ENCODE data around the gene TNFAIP8L2. TPM values are rescaled to one million over a fixed set of nuclear protein-coding genes. Genes with fewer than 3 reads are reported as not detected.
"Not testable (repeated sequence)": the region's sequence is repeated elsewhere in the genome, so short reads cannot be mapped to it uniquely, and the experiment has no call there.

TNFAIP8L2 gene
- total RNA-seq, 1 donor from 2014 or later: not detected

- peaks cover 2% of the 10 kb centered on the region for H3K36me3 ChIP-seq (ENCODE audit: control insufficient read depth, insufficient read depth, low read length)
- no peak overlapping the region for H3K4me3 ChIP-seq (ENCODE audit: low read depth, low read length)
- no peak for DNase-seq (ENCODE audit: low read depth)
- H3K27me3 ChIP-seq (ENCODE audit: control insufficient read depth, insufficient read depth, low read length): no peaks in the 10 kb centered on the region
- TF ChIP-seq, protein P1, sequence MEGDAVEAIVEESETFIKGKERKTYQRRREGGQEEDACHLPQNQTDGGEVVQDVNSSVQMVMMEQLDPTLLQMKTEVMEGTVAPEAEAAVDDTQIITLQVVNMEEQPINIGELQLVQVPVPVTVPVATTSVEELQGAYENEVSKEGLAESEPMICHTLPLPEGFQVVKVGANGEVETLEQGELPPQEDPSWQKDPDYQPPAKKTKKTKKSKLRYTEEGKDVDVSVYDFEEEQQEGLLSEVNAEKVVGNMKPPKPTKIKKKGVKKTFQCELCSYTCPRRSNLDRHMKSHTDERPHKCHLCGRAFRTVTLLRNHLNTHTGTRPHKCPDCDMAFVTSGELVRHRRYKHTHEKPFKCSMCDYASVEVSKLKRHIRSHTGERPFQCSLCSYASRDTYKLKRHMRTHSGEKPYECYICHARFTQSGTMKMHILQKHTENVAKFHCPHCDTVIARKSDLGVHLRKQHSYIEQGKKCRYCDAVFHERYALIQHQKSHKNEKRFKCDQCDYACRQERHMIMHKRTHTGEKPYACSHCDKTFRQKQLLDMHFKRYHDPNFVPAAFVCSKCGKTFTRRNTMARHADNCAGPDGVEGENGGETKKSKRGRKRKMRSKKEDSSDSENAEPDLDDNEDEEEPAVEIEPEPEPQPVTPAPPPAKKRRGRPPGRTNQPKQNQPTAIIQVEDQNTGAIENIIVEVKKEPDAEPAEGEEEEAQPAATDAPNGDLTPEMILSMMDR (IDR thresholded peaks at IDR 0.05; ENCODE audit: insufficient read depth, low read length, poor library complexity, severe bottlenecking): no peak
Observed at GRCh38 chr1:151187205-151187604, 30.8 kb downstream of the TNFAIP8L2 start.

GRCh38 chr1:151188667-151189066 is 32.2 kb downstream of the TNFAIP8L2 start:
- DNase-seq (ENCODE audit: low read depth): not testable (repeated sequence)
- H3K4me3 ChIP-seq (ENCODE audit: low read depth, low read length): peak overlapping the region; percentile 91

GRCh38 chr1:151189637-151190445 is 33.4 kb downstream of the TNFAIP8L2 start, which contains the start of gene VPS72:
Gene VPS72 (minus strand): TSS chr1:151190197. CDS start chr1:151190121, 76 bp downstream.
- TF ChIP-seq, protein P1 (IDR thresholded peaks at IDR 0.05; ENCODE audit: insufficient read depth, low read length, poor library complexity, severe bottlenecking): no peak

More at GRCh38 chr1:151188667-151189066, 32.2 kb downstream of the TNFAIP8L2 start:
- H3K27me3 ChIP-seq (ENCODE audit: control insufficient read depth, insufficient read depth, low read length); H3K36me3 ChIP-seq (ENCODE audit: control insufficient read depth, insufficient read depth, low read length): not testable (repeated sequence)

GRCh38 chr1:151192047-151192446 is 35.6 kb downstream of the TNFAIP8L2 start:
- Histone ChIP-seq H3K4me3 (ENCODE audit: low read depth, low read length) (no peak overlapping the region), H3K27me3 (ENCODE audit: control insufficient read depth, insufficient read depth, low read length) (no peaks in the 10 kb centered on the region), H3K36me3 (ENCODE audit: control insufficient read depth, insufficient read depth, low read length) (no peaks in the 10 kb centered on the region)
- TF ChIP-seq, protein P1 (IDR thresholded peaks at IDR 0.05; ENCODE audit: insufficient read depth, low read length, poor library complexity, severe bottlenecking): no peak
- no peak for DNase-seq (ENCODE audit: low read depth)

More at GRCh38 chr1:151189637-151190445, 33.4 kb downstream of the TNFAIP8L2 start, which contains the start of gene VPS72:
- Histone ChIP-seq H3K4me3 (ENCODE audit: low read depth, low read length) (peak within 1 kb of the TSS; percentile 91), H3K36me3 (ENCODE audit: control insufficient read depth, insufficient read depth, low read length) (no peaks in the 10 kb centered on the region), H3K27me3 (ENCODE audit: control insufficient read depth, insufficient read depth, low read length) (no peaks in the 10 kb centered on the region)
- no peak for DNase-seq (ENCODE audit: low read depth)

DNA sequence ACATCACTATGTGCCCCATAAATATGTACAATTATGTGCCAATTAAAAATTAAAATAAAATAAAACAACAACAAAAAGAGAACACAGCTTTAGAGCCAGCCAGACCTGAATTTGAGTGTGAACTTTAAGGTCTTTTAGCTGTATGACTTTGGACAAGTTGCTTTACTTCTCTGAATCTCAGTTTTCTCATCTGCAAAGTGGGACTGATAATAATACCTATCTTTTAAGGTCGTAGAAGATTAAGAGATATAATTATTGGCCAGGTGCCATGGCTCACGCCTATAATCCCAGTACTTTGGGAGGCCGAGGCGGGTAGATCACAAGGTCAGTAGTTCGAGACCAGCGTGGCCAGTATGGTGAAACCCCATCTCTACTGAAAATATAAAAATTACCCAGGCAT is 36.9 kb downstream of the TNFAIP8L2 start:
- DNase-seq (ENCODE audit: low read depth): no peak
- no peaks in the 10 kb centered on the region for H3K27me3 ChIP-seq (ENCODE audit: control insufficient read depth, insufficient read depth, low read length)
- H3K36me3 ChIP-seq (ENCODE audit: control insufficient read depth, insufficient read depth, low read length): no peaks in the 10 kb centered on the region
- TF ChIP-seq, protein P1 (IDR thresholded peaks at IDR 0.05; ENCODE audit: insufficient read depth, low read length, poor library complexity, severe bottlenecking): no peak
- no peak overlapping the region for H3K4me3 ChIP-seq (ENCODE audit: low read depth, low read length)

DNA sequence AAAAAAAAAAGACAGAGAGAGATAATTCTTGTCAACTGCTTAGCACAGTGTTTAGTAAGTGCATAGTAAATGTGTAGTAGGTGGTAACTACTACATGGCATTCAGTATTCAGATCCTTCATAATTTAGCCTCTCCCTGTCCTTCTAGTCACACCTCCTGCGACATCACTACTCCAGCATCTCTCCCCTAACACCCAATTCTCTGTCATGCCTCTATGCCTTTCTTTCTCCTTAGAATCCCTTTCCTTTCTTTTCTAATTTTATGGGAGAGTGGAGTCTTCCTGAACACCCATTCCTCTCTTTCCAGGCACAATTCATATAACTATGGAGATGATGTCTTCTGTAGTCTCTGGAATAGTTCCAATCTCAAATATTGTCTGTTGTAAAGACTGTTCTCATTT is 37.4 kb downstream of the TNFAIP8L2 start:
- H3K36me3 ChIP-seq (ENCODE audit: control insufficient read depth, insufficient read depth, low read length): no peaks in the 10 kb centered on the region
- no peak for DNase-seq (ENCODE audit: low read depth)
- H3K27me3 ChIP-seq (ENCODE audit: control insufficient read depth, insufficient read depth, low read length): no peaks in the 10 kb centered on the region
- TF ChIP-seq, protein P1 (IDR thresholded peaks at IDR 0.05; ENCODE audit: insufficient read depth, low read length, poor library complexity, severe bottlenecking): no peak
- H3K4me3 ChIP-seq (ENCODE audit: low read depth, low read length): no peak overlapping the region

- not testable (repeated sequence) for H3K4me3 ChIP-seq (ENCODE audit: low read depth, low read length); H3K36me3 ChIP-seq (ENCODE audit: control insufficient read depth, insufficient read depth, low read length); H3K27me3 ChIP-seq (ENCODE audit: control insufficient read depth, insufficient read depth, low read length)
- DNase-seq (ENCODE audit: low read depth): peak; percentile 70
Observed at GRCh38 chr1:151194894-151195594, 38.6 kb downstream of the TNFAIP8L2 start.
